GM12864 (cell line): ENCODE data around the gene PAX2.
A peak's percentile ranks its signal among the peaks of the same experiment; 100 is the strongest.

ENCODE experiments used
- DNase-seq: peaks from one replicate; pipeline ENCODE4 v3.0.0-alpha.2; 2011; ENCODE audit warnings: low read depth
- H3K4me3 ChIP-seq: 2 replicates; pipeline ENCODE4 v1.5.1; 2011; ENCODE audit warnings: mild to moderate bottlenecking, low read depth, low read length, control low read depth
- CTCF ChIP-seq: IDR thresholded peaks from 2 replicates; pipeline ENCODE4 v1.5.1; 2011; ENCODE audit warnings: low read depth, mild to moderate bottlenecking, moderate library complexity, low read length, control low read depth, inconsistent platforms; ENCODE audit errors: missing control alignments

PAX2 gene

GRCh38 chr10:100866010-100866409, 120.6 kb downstream of the PAX2 start:
- no peak overlapping the region for H3K4me3 ChIP-seq
- no peak for TF ChIP-seq CTCF
- no peak for DNase-seq

- H3K4me3 ChIP-seq: no peak overlapping the region
- no peak for TF ChIP-seq CTCF
- DNase-seq: no peak
Measured at GRCh38 chr10:100866575-100867098, 121.3 kb downstream of the PAX2 start.

- DNase-seq: no peak
- H3K4me3 ChIP-seq: no peak overlapping the region
- TF ChIP-seq CTCF: no peak
Measured at GRCh38 chr10:100867261-100867963, 122.0 kb downstream of the PAX2 start.

GRCh38 chr10:100868382-100868781, 123.0 kb downstream of the PAX2 start:
- no peak overlapping the region for H3K4me3 ChIP-seq
- no peak for DNase-seq
- no peak for TF ChIP-seq CTCF

GRCh38 chr10:100869399-100869798, 124.0 kb downstream of the PAX2 start:
- TF ChIP-seq CTCF: no peak
- H3K4me3 ChIP-seq: no peak overlapping the region
- DNase-seq: no peak

GRCh38 chr10:100872034-100872791, 126.8 kb downstream of the PAX2 start:
- DNase-seq: no peak
- peak; percentile 73 for TF ChIP-seq CTCF
- no peak overlapping the region for H3K4me3 ChIP-seq
